Calu3 (cell line): ENCODE results near the gene MPND. TPM values are rescaled to one million over a fixed set of nuclear protein-coding genes. Genes with fewer than 3 reads are reported as not detected.
"Not testable (repeated sequence)": the region's sequence is repeated elsewhere in the genome, so short reads cannot be mapped to it uniquely, and the experiment has no call there.

Experiments used
- BruUV-seq: library from RNA; stranded (reverse); fragments of 400-500 nt; replicated peaks from 2 replicates; lab custom pipeline; 2021; lab: Mats Ljungman, UMichigan
- CTCF ChIA-PET: fragments of 300-600 bp; sonication (Branson Sonifier 250); formaldehyde crosslinking; loops from one replicate; lab custom pipeline; 2022; ENCODE audit warnings: antibody characterized with exemption; lab: Charles Lee
- DNase-seq: peaks from one replicate; pipeline ENCODE4 v3.0.0; 2022
- H3K27ac Mint-ChIP-seq: one replicate; pipeline ENCODE4 v1.8.0; 2022; ENCODE audit warnings: mixed read lengths; ENCODE audit not compliant: unreplicated experiment
- H3K27me3 Mint-ChIP-seq: one replicate; pipeline ENCODE4 v1.8.0; 2022; ENCODE audit warnings: mixed read lengths; ENCODE audit not compliant: unreplicated experiment
- H3K36me3 Mint-ChIP-seq: one replicate; pipeline ENCODE4 v1.8.0; 2022; ENCODE audit warnings: mild to moderate bottlenecking, moderate library complexity, mixed read lengths; ENCODE audit not compliant: insufficient read depth, unreplicated experiment
- H3K4me1 Mint-ChIP-seq: one replicate; pipeline ENCODE4 v1.8.0; 2022; ENCODE audit warnings: mild to moderate bottlenecking, low read depth, mixed read lengths; ENCODE audit not compliant: unreplicated experiment
- H3K4me3 Mint-ChIP-seq: one replicate; pipeline ENCODE4 v1.8.0; 2022; ENCODE audit warnings: mild to moderate bottlenecking, low read depth, moderate library complexity, mixed read lengths; ENCODE audit not compliant: unreplicated experiment
- H3K9me3 Mint-ChIP-seq: one replicate; pipeline ENCODE4 v1.8.0; 2022; ENCODE audit warnings: low read depth, mixed read lengths; ENCODE audit not compliant: unreplicated experiment
- CTCF ChIP-seq: fragments of 200-600 bp; IDR thresholded peaks from one replicate; pipeline ENCODE4 v1.8.0; 2022; ENCODE audit warnings: antibody characterized with exemption; ENCODE audit not compliant: unreplicated experiment
- intact Hi-C: fragments of 100-400 bp; cut with micrococcal nuclease; formaldehyde crosslinking; loops from one replicate; pipeline ENCODE4 v1.10.0; 2022; ENCODE audit not compliant: unreplicated experiment
- total RNA-seq: library from RNA; stranded (reverse); gene quantifications from 2 replicates; pipeline ENCODE4 v1.2.3, GENCODE V29; 2022

The MPND gene
- total RNA-seq, 1 experiment from 2014 or later = 21.1 TPM

DNA sequence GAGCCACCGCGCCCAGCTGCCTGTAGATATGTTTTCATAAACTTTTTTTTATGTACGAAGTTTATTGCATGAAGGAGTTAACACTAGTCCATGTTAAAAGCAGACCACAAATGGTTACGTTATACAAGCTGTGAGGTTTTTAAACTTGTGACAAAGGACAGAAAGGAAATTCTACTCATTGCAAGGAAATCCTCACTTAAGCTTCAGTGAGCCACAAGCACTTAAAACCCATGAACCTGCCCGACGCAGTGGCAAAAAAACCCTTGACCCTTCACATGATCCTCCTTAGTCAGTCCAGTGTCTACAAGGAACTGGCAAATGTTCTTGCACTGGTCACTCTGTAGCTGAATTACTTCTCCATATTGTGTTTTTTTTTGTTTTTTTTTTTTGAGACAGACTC, 4.2 kb downstream of the MPND start:
- DNase-seq = no peak
- Mint-ChIP-seq H3K27ac (no peak overlapping the region), H3K4me3 (no peak overlapping the region), H3K4me1 (no peaks in the 10 kb centered on the region), H3K9me3 (no peaks in the 10 kb centered on the region), H3K36me3 (peaks cover 20% of the 10 kb centered on the region), H3K27me3 (no peaks in the 10 kb centered on the region)
- intact Hi-C loops = no loop called here
- CTCF ChIA-PET = no interaction called here
- no peak for TF ChIP-seq CTCF
- no TSS peak for BruUV-seq

DNA sequence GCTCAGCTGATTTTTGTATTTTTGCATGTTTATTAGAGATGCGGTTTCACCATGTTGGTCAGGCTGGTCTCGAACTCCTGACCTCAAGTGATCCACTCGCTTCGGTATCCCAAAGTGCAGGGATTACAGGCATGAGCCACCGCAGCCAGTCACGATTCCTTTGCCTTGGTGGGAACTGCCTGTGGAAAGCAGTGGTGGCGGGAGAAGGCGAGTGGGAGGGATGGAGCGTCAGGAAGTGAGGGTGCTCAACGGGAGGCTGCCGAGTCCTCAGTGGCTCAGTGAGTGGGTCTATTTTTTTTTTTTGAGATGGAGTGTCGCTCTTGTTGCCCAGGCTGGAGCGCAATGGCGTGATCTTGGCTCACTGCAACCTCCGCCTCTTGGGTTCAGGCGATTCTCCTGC, 5.9 kb downstream of the MPND start:
- H3K27me3 Mint-ChIP-seq, intact Hi-C loops, H3K36me3 Mint-ChIP-seq, H3K4me3 Mint-ChIP-seq, H3K4me1 Mint-ChIP-seq, CTCF ChIA-PET, DNase-seq, H3K9me3 Mint-ChIP-seq, H3K27ac Mint-ChIP-seq, BruUV-seq: not testable (repeated sequence)

GRCh38 chr19:4350111-4350510, 6.7 kb downstream of the MPND start:
- no TSS peak for BruUV-seq
- Mint-ChIP-seq H3K27ac (no peak overlapping the region), H3K4me3 (no peak overlapping the region), H3K4me1 (no peaks in the 10 kb centered on the region), H3K9me3 (no peaks in the 10 kb centered on the region), H3K27me3 (no peaks in the 10 kb centered on the region), H3K36me3 (peaks cover 9% of the 10 kb centered on the region)
- DNase-seq = no peak
- TF ChIP-seq CTCF = no peak
- intact Hi-C loops = no loop called here
- CTCF ChIA-PET = no interaction called here

- H3K27ac Mint-ChIP-seq = no peak overlapping the region
- no peaks in the 10 kb centered on the region for H3K9me3 Mint-ChIP-seq
- H3K36me3 Mint-ChIP-seq = peaks cover 9% of the 10 kb centered on the region
- H3K27me3 Mint-ChIP-seq = no peaks in the 10 kb centered on the region
- TF ChIP-seq CTCF = no peak
- H3K4me3 Mint-ChIP-seq = no peak overlapping the region
- no TSS peak for BruUV-seq
- no peaks in the 10 kb centered on the region for H3K4me1 Mint-ChIP-seq
- DNase-seq = no peak
- intact Hi-C loops = no loop called here
- CTCF ChIA-PET = no interaction called here
Observed at GRCh38 chr19:4350726-4351125, 7.4 kb downstream of the MPND start.

DNA sequence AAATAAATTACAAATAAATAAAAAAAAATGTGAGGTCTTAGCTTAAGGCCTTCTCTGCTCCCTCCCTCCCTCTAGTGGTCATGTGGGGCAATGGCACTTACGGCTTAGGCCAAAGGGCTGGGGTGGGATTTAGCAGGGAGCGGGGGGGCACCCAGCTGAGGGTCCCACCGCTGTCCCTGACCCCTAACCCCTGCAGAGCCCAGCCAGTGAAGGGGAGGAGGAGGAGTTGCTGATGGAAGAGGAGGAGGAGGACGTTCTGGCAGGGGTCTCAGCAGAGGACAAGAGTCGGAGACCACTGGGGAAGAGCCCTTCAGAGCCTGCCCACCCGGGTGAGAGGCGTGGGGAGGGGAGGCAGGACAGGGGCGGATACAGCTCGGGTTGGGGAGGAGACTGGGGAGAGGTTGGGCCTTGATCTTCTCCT, 9.3 kb downstream of the MPND start:
- H3K9me3 Mint-ChIP-seq = no peaks in the 10 kb centered on the region
- CTCF ChIA-PET = interaction anchor here (0.6 to 2.0 kb wide), 13 partner anchors 10 to 1054 kb away, joined by 3 to 39 read pairs (median 4); partner anchors contain the start of genes CHAF1A and MPND
- no peak overlapping the region for H3K4me3 Mint-ChIP-seq
- no peaks in the 10 kb centered on the region for H3K27me3 Mint-ChIP-seq
- no TSS peak for BruUV-seq
- peaks cover 9% of the 10 kb centered on the region for H3K36me3 Mint-ChIP-seq
- peak; percentile 68 for TF ChIP-seq CTCF
- DNase-seq = peak; percentile 59
- intact Hi-C loops = loop anchor here (2.0 kb wide), 1 partner anchor 86 kb away; no protein-coding TSS in a partner anchor
- no peaks in the 10 kb centered on the region for H3K4me1 Mint-ChIP-seq
- H3K27ac Mint-ChIP-seq = no peak overlapping the region
